H9 (cell line): Measurements from ENCODE around the gene COL4A2. TPM values are rescaled to one million over a fixed set of nuclear protein-coding genes. Genes with fewer than 3 reads are reported as not detected.

Experiments
- DNase-seq: peaks from one replicate; pipeline ENCODE4 v3.0.0-alpha.2; 2017
- H2AFZ ChIP-seq: one replicate; pipeline ENCODE4 v1.6.1; 2013; ENCODE audit warnings: mild to moderate bottlenecking, low read length, control low read depth, moderate library complexity
- H2AK5ac ChIP-seq: 2 replicates; pipeline ENCODE4 v1.6.1; 2013; ENCODE audit warnings: low read length, control low read depth, mixed read lengths; ENCODE audit not compliant: insufficient read length
- H2BK120ac ChIP-seq: one replicate; pipeline ENCODE4 v1.6.1; 2013; ENCODE audit warnings: low read depth, mild to moderate bottlenecking, low read length, control low read depth, inconsistent platforms; ENCODE audit not compliant: poor library complexity, severe bottlenecking
- H2BK12ac ChIP-seq: 2 replicates; pipeline ENCODE4 v1.6.1; 2013; ENCODE audit warnings: low read length, control low read depth, mixed read lengths, low read depth; ENCODE audit not compliant: insufficient read length
- H2BK15ac ChIP-seq: 2 replicates; pipeline ENCODE4 v1.6.1; 2013; ENCODE audit warnings: low read depth, low read length, control low read depth
- H2BK20ac ChIP-seq: one replicate; pipeline ENCODE4 v1.6.1; 2013; ENCODE audit warnings: low read depth, mild to moderate bottlenecking, low read length, control low read depth, inconsistent platforms; ENCODE audit not compliant: poor library complexity, severe bottlenecking
- H2BK5ac ChIP-seq: 2 replicates; pipeline ENCODE4 v1.6.1; 2013; ENCODE audit warnings: low read length, control low read depth, mixed read lengths; ENCODE audit not compliant: insufficient read length
- H3K14ac ChIP-seq: 2 replicates; pipeline ENCODE4 v1.6.1; 2013; ENCODE audit warnings: low read length, control low read depth; ENCODE audit not compliant: insufficient read depth
- H3K18ac ChIP-seq: 2 replicates; pipeline ENCODE4 v1.6.1; 2013; ENCODE audit warnings: low read depth, mild to moderate bottlenecking, mixed read lengths, low read length, control low read depth; ENCODE audit not compliant: insufficient read length
- H3K23ac ChIP-seq: 2 replicates; pipeline ENCODE4 v1.6.1; 2013; ENCODE audit warnings: low read length, control low read depth, mixed read lengths, low read depth; ENCODE audit not compliant: insufficient read length
- H3K23me2 ChIP-seq: 2 replicates; pipeline ENCODE4 v1.6.1; 2013; ENCODE audit warnings: low read depth, mild to moderate bottlenecking, mixed read lengths, low read length, control low read depth; ENCODE audit not compliant: insufficient read length, poor library complexity, severe bottlenecking
- H3K27ac ChIP-seq: 2 replicates; pipeline ENCODE4 v1.5.1; 2013; ENCODE audit warnings: low read length, control low read depth, mixed read lengths, low read depth; ENCODE audit not compliant: insufficient read length
- H3K27me3 ChIP-seq: 2 replicates; pipeline ENCODE4 v1.6.1; 2013; ENCODE audit warnings: low read length, control low read depth, inconsistent platforms; ENCODE audit not compliant: insufficient read depth
- H3K4ac ChIP-seq: 2 replicates; pipeline ENCODE4 v1.6.1; 2013; ENCODE audit warnings: low read depth, mild to moderate bottlenecking, control low read depth, inconsistent platforms, low read length, moderate library complexity
- H3K4me1 ChIP-seq: 2 replicates; pipeline ENCODE4 v1.6.1; 2013; ENCODE audit warnings: low read length, control low read depth, inconsistent platforms; ENCODE audit not compliant: insufficient read depth
- H3K4me2 ChIP-seq: 2 replicates; pipeline ENCODE4 v1.6.1; 2013; ENCODE audit warnings: low read length, control low read depth, mixed read lengths; ENCODE audit not compliant: insufficient read length, insufficient read depth
- H3K56ac ChIP-seq: 2 replicates; pipeline ENCODE4 v1.6.1; 2013; ENCODE audit warnings: low read depth, mild to moderate bottlenecking, mixed read lengths, low read length, control low read depth; ENCODE audit not compliant: insufficient read length
- H3K79me1 ChIP-seq: 2 replicates; pipeline ENCODE4 v1.6.1; 2013; ENCODE audit warnings: low read depth, mild to moderate bottlenecking, moderate library complexity, low read length, control low read depth, inconsistent platforms; ENCODE audit not compliant: insufficient read depth, poor library complexity, severe bottlenecking
- H3K79me2 ChIP-seq: 2 replicates; pipeline ENCODE4 v1.6.1; 2013; ENCODE audit warnings: low read length, control low read depth, inconsistent platforms; ENCODE audit not compliant: insufficient read depth
- H3K9ac ChIP-seq: 2 replicates; pipeline ENCODE4 v1.6.1; 2013; ENCODE audit warnings: low read length, control low read depth, mixed read lengths; ENCODE audit not compliant: insufficient read length; ENCODE audit errors: extremely low read depth
- H3K9me3 ChIP-seq: one replicate; pipeline ENCODE4 v1.6.1; 2013; ENCODE audit warnings: low read depth, low read length, inconsistent platforms; ENCODE audit not compliant: control insufficient read depth
- H3T11ph ChIP-seq: one replicate; pipeline ENCODE4 v1.6.1; 2013; ENCODE audit warnings: mild to moderate bottlenecking, low read length, control low read depth, inconsistent platforms
- H4K20me1 ChIP-seq: one replicate; pipeline ENCODE4 v1.6.1; 2013; ENCODE audit not compliant: control insufficient read depth, insufficient read length, insufficient read depth
- H4K5ac ChIP-seq: 2 replicates; pipeline ENCODE4 v1.6.1; 2013; ENCODE audit warnings: low read depth, mild to moderate bottlenecking, mixed read lengths, low read length, control low read depth; ENCODE audit not compliant: insufficient read length
- H4K8ac ChIP-seq: replicated peaks from 2 replicates; pipeline ENCODE4 v1.6.1; 2013; ENCODE audit warnings: low read length, control low read depth, mixed read lengths, low read depth; ENCODE audit not compliant: insufficient read length
- H4K91ac ChIP-seq: 2 replicates; pipeline ENCODE4 v1.6.1; 2013; ENCODE audit warnings: low read depth, mild to moderate bottlenecking, moderate library complexity, mixed read lengths, low read length, control low read depth; ENCODE audit not compliant: insufficient read length
- H3K27ac Mint-ChIP-seq, 3 experiments: 2 replicates in 2 of 3; 3 replicates in 1 of 3; pipeline ENCODE4 v1.8.0; 2020 to 2021; ENCODE audit warnings: mixed read lengths in 3 of 3, mild to moderate bottlenecking in 1 of 3, moderate library complexity in 1 of 3
- H3K27me3 Mint-ChIP-seq: 2 replicates; pipeline ENCODE4 v1.8.0; 2021; ENCODE audit warnings: low read depth, mild to moderate bottlenecking, moderate library complexity, mixed read lengths
- H3K36me3 Mint-ChIP-seq, 3 experiments: 2 replicates in 2 of 3; 3 replicates in 1 of 3; pipeline ENCODE4 v1.8.0; 2020 to 2021; ENCODE audit warnings: low read depth in 3 of 3, mixed read lengths in 3 of 3; ENCODE audit not compliant: insufficient read depth in 1 of 3
- H3K4me1 Mint-ChIP-seq, 2 experiments: 2 replicates each; pipeline ENCODE4 v1.8.0; 2020; ENCODE audit warnings: mixed read lengths in 2 of 2
- H3K4me3 Mint-ChIP-seq, 2 experiments: 2 replicates in 1 of 2; 3 replicates in 1 of 2; pipeline ENCODE4 v1.8.0; 2020 to 2021; ENCODE audit warnings: mild to moderate bottlenecking in 2 of 2, mixed read lengths in 2 of 2, moderate library complexity in 1 of 2
- H3K9me3 Mint-ChIP-seq, 2 experiments: 2 replicates in 1 of 2; 3 replicates in 1 of 2; pipeline ENCODE4 v1.8.0; 2020; ENCODE audit warnings: mild to moderate bottlenecking in 2 of 2, mixed read lengths in 2 of 2, moderate library complexity in 1 of 2
- WGBS: extraction: QIAGEN DNeasy Blood & Tissue Kit; methylation state at CpG from one replicate; pipeline ENCODE4 v1.1.7; 2013; ENCODE audit warnings: missing lambda C conversion rate, low lambda C conversion rate, mixed read lengths; ENCODE audit not compliant: insufficient read length; ENCODE audit errors: extremely low coverage; 5-methylcytosine and 5-hydroxymethylcytosine counted together
- total RNA-seq: library from RNA; stranded (reverse); gene quantifications from 2 replicates; pipeline ENCODE4 v1.2.1, GENCODE V29; 2021
- TF ChIP-seq, protein P1 (sequence below): fragments of 200-600 bp; sonication (generic); conservative IDR thresholded peaks from 3 replicates; pipeline ENCODE4 v1.8.0; 2021; ENCODE audit warnings: antibody characterized with exemption, mild to moderate bottlenecking

The COL4A2 gene
- total RNA-seq, 1 experiment from 2014 or later, result 76.5 TPM

DNA sequence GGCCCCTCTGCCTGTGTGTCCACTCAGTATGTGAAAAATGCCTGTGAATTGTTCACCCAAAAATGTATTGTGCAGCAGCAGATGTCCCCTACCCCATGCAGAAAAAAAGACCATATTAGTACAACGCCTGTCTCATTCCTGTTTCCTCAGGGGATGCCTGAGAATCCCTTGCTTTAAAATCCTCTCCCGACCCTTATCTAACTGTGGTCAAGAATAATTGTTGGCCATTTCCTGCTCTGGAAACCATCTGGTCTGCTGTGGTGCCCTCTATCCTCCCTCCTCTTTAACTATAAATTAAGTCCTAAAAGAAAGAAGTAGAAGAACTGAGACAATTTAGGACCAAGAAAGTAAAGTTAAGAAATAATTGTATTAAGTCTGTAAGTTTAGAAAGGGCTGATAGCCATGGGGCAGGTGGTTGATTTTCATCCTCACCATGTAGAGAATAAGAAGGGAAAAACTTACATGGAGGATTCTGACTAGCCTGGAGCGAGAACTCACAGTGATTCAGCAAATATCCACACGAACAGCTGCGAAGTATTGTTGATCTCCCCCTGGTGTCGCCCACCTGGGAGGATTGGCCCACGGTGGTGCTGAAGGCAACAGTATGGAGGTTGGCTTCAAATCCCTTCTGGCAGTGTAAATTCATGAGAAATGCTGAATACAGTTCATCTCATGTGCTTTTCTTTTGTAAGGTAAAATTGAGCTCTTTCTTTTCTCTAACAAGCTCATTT is 85.6 kb downstream of the COL4A2 start:
- no peak overlapping the region for H3K4me2 ChIP-seq
- H2BK20ac ChIP-seq, result no peak overlapping the region
- no peak overlapping the region for H3K14ac ChIP-seq
- Mint-ChIP-seq H3K36me3 (peaks cover 9 to 20% (median 15%) of the 10 kb centered on the region in 3 experiments), H3K9me3 (peaks cover 2 to 7% of the 10 kb centered on the region in 2 experiments; a peak in 3 of 5 replicates), H3K27me3 (no peaks in the 10 kb centered on the region), H3K4me1 (peaks cover 31 to 33% of the 10 kb centered on the region in 2 experiments), H3K27ac (peak overlapping the region in 2 of 3 experiments; percentile 17 to 47; a peak in 3 of 7 replicates), H3K4me3 (no peak overlapping the region)
- H3K18ac ChIP-seq, result no peak overlapping the region
- no peak overlapping the region for H2AFZ ChIP-seq
- no peak overlapping the region for H2BK120ac ChIP-seq
- H2BK5ac ChIP-seq, result no peak overlapping the region
- no peak overlapping the region for H4K8ac ChIP-seq
- no peak overlapping the region for H4K91ac ChIP-seq
- DNase-seq, result no peak
- H3K27me3 ChIP-seq, result no peaks in the 10 kb centered on the region
- no peaks in the 10 kb centered on the region for H4K20me1 ChIP-seq
- H3K23me2 ChIP-seq, result no peaks in the 10 kb centered on the region
- no peak overlapping the region for H3K4ac ChIP-seq
- H3T11ph ChIP-seq, result no peak overlapping the region
- no peaks in the 10 kb centered on the region for H3K9me3 ChIP-seq
- H3K23ac ChIP-seq, result no peak overlapping the region
- H3K56ac ChIP-seq, result no peak overlapping the region
- TF ChIP-seq, protein P1, sequence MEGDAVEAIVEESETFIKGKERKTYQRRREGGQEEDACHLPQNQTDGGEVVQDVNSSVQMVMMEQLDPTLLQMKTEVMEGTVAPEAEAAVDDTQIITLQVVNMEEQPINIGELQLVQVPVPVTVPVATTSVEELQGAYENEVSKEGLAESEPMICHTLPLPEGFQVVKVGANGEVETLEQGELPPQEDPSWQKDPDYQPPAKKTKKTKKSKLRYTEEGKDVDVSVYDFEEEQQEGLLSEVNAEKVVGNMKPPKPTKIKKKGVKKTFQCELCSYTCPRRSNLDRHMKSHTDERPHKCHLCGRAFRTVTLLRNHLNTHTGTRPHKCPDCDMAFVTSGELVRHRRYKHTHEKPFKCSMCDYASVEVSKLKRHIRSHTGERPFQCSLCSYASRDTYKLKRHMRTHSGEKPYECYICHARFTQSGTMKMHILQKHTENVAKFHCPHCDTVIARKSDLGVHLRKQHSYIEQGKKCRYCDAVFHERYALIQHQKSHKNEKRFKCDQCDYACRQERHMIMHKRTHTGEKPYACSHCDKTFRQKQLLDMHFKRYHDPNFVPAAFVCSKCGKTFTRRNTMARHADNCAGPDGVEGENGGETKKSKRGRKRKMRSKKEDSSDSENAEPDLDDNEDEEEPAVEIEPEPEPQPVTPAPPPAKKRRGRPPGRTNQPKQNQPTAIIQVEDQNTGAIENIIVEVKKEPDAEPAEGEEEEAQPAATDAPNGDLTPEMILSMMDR, result no peak
- no peak overlapping the region for H3K9ac ChIP-seq
- no peaks in the 10 kb centered on the region for H3K79me2 ChIP-seq
- H2BK15ac ChIP-seq, result no peak overlapping the region
- no peak overlapping the region for H2AK5ac ChIP-seq
- no CpG with 5 or more reads among the region's 7 CpGs for WGBS
- H3K27ac ChIP-seq, result no peak overlapping the region
- peaks cover 10% of the 10 kb centered on the region; the same call in 1 of the 2 replicates for H3K4me1 ChIP-seq
- no peak overlapping the region for H2BK12ac ChIP-seq
- H3K79me1 ChIP-seq, result no peaks in the 10 kb centered on the region
- no peak overlapping the region for H4K5ac ChIP-seq
